ENCODE results near the gene CLTB. TPM values are rescaled to one million over a fixed set of nuclear protein-coding genes. Genes with fewer than 3 reads are reported as not detected.

Gene CLTB
- total and polyA plus RNA-seq, 2 experiments from 2014 or later: 26.8 to 34.0 TPM

DNA sequence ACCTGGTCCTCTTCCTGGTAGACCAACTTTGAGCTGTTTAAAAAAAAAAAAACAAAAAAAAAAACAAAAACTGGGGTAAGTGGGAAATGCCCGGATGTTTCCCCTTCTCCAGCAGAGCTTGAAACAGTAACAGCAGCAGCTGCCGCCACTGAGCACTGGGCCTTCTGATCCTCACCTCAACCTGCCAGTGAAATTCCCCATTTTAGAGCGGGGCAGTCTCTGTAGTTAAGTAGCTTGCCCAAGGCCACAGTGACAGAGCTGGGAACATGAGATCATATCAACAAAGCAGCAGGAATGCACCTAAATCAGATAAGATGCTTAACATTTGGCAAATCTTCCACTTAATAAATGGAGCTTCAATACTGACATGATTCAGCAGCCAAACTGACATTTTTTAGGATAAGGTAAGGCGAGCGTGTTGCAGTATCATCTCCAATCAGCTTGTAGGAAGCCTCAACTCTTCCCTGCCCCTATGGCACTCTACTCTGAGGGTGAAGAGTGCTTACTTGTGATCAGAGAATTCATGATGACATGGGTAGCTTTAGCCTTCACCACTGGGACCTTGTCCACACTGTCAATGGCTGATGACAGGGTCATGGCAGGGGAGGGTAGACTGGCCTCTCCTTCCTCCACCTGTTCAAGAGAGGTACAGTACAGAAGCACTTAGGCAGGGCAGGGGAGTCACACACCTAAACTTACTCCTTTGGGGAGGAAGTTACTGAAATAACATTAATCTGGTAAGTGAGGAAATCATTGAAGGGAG, 64.0 kb downstream of the CLTB start:
- Histone ChIP-seq H3F3A (replicated peaks; ENCODE audit: low read depth) (no peaks in the 10 kb centered on the region), H3K36me3 (ENCODE audit: insufficient read depth) (peaks cover 24% of the 10 kb centered on the region), H4K20me1 (replicated peaks; ENCODE audit: insufficient read depth) (peaks cover 19% of the 10 kb centered on the region; the same call in 1 of the 2 replicates), H3K4me3 (no peak overlapping the region), H3K9me2 (ENCODE audit: insufficient read depth) (no peaks in the 10 kb centered on the region), H3K27ac (ENCODE audit: low read depth) (no peak overlapping the region), H3K4me2 (no peak overlapping the region), H3K27me3 (ENCODE audit: insufficient read depth) (no peaks in the 10 kb centered on the region), H3K4me1 (ENCODE audit: insufficient read depth) (no peaks in the 10 kb centered on the region), H3K79me2 (replicated peaks; ENCODE audit: insufficient read depth) (peaks cover 56% of the 10 kb centered on the region), H2AFZ (no peak overlapping the region)
- Mint-ChIP-seq H3K9me3 (no peaks in the 10 kb centered on the region), H3K4me3 (no peak overlapping the region), H3K4me1 (no peaks in the 10 kb centered on the region), H3K27ac (no peak overlapping the region), H3K36me3 (ENCODE audit: low read depth) (peaks cover 83% of the 10 kb centered on the region), H3K27me3 (ENCODE audit: insufficient read depth, low read depth, poor library complexity) (peaks cover 1% of the 10 kb centered on the region)
- ATAC-seq (no peak), DNase-seq (ENCODE audit: low spot score) (no peak)
- TF ChIP-seq, protein P1, sequence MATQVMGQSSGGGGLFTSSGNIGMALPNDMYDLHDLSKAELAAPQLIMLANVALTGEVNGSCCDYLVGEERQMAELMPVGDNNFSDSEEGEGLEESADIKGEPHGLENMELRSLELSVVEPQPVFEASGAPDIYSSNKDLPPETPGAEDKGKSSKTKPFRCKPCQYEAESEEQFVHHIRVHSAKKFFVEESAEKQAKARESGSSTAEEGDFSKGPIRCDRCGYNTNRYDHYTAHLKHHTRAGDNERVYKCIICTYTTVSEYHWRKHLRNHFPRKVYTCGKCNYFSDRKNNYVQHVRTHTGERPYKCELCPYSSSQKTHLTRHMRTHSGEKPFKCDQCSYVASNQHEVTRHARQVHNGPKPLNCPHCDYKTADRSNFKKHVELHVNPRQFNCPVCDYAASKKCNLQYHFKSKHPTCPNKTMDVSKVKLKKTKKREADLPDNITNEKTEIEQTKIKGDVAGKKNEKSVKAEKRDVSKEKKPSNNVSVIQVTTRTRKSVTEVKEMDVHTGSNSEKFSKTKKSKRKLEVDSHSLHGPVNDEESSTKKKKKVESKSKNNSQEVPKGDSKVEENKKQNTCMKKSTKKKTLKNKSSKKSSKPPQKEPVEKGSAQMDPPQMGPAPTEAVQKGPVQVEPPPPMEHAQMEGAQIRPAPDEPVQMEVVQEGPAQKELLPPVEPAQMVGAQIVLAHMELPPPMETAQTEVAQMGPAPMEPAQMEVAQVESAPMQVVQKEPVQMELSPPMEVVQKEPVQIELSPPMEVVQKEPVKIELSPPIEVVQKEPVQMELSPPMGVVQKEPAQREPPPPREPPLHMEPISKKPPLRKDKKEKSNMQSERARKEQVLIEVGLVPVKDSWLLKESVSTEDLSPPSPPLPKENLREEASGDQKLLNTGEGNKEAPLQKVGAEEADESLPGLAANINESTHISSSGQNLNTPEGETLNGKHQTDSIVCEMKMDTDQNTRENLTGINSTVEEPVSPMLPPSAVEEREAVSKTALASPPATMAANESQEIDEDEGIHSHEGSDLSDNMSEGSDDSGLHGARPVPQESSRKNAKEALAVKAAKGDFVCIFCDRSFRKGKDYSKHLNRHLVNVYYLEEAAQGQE (IDR thresholded peaks at IDR 0.05; ENCODE audit: unreplicated experiment): no peak
- no peak for TF ChIP-seq NANOG (IDR thresholded peaks at IDR 0.05; ENCODE audit: borderline replicate concordance)
- no peak for TF ChIP-seq EZH2 (IDR thresholded peaks at IDR 0.05; ENCODE audit: low read depth, unreplicated experiment)
- TF ChIP-seq, protein P2, sequence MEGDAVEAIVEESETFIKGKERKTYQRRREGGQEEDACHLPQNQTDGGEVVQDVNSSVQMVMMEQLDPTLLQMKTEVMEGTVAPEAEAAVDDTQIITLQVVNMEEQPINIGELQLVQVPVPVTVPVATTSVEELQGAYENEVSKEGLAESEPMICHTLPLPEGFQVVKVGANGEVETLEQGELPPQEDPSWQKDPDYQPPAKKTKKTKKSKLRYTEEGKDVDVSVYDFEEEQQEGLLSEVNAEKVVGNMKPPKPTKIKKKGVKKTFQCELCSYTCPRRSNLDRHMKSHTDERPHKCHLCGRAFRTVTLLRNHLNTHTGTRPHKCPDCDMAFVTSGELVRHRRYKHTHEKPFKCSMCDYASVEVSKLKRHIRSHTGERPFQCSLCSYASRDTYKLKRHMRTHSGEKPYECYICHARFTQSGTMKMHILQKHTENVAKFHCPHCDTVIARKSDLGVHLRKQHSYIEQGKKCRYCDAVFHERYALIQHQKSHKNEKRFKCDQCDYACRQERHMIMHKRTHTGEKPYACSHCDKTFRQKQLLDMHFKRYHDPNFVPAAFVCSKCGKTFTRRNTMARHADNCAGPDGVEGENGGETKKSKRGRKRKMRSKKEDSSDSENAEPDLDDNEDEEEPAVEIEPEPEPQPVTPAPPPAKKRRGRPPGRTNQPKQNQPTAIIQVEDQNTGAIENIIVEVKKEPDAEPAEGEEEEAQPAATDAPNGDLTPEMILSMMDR (conservative IDR thresholded peaks at IDR 0.05; ENCODE audit: low read depth in 2 of 2): no peak
- TF ChIP-seq ZNF331 (CRISPR knock-in tag; IDR thresholded peaks at IDR 0.05; ENCODE audit: low read depth): no peak
- TF ChIP-seq POLR2AphosphoS5 (IDR thresholded peaks at IDR 0.05; ENCODE audit: low read depth): no peak
- no peak for TF ChIP-seq STAT1 (IDR thresholded peaks at IDR 0.05; ENCODE audit: unreplicated experiment)
- no peak for TF ChIP-seq CREB1 (CRISPR knock-in tag; IDR thresholded peaks at IDR 0.05; ENCODE audit: low read depth)
- no peak for TF ChIP-seq ZNF114 (CRISPR knock-in tag; IDR thresholded peaks at IDR 0.05)
- no peak for TF ChIP-seq JUNB (IDR thresholded peaks at IDR 0.05; ENCODE audit: unreplicated experiment)
- no peak for TF ChIP-seq EZH2phosphoT487 (IDR thresholded peaks at IDR 0.05; ENCODE audit: unreplicated experiment)
